Testis (tissue), 5 donors: ENCODE measurements around the gene PRRG3. TPM values are rescaled to one million over a fixed set of nuclear protein-coding genes. Genes with fewer than 3 reads are reported as not detected.

ENCODE experiments used
- DNase-seq: peaks from one replicate; pipeline ENCODE4 v3.0.0-alpha.2; 2019
- H3K27ac ChIP-seq, 2 donors: fragments of 200-600 bp; sonication (generic); one replicate each; pipeline ENCODE4 v1.5.1; 2019
- H3K27me3 ChIP-seq: fragments of 200-600 bp; sonication (generic); one replicate; pipeline ENCODE4 v1.5.1; 2019
- H3K36me3 ChIP-seq: fragments of 200-600 bp; sonication (generic); one replicate; pipeline ENCODE4 v1.5.1; 2017; ENCODE audit warnings: low read depth; ENCODE audit errors: missing control alignments
- H3K4me1 ChIP-seq: fragments of 200-600 bp; sonication (generic); one replicate; pipeline ENCODE4 v1.5.1; 2019
- H3K4me3 ChIP-seq, 2 donors: fragments of 200-600 bp; sonication (generic); one replicate each; pipeline ENCODE4 v1.5.1; 2017 to 2019
- H3K9me3 ChIP-seq: fragments of 200-600 bp; sonication (generic); one replicate; pipeline ENCODE4 v1.5.1; 2017
- POLR2A ChIP-seq: fragments of 450-650 bp; IDR thresholded peaks from one replicate; pipeline ENCODE4 v1.6.1; 2017; ENCODE audit warnings: antibody characterized with exemption, mild to moderate bottlenecking, moderate library complexity
- WGBS, 2 donors: methylation state at CpG; one replicate each; pipeline ENCODE4 v1.1.5; 2018; 5-methylcytosine and 5-hydroxymethylcytosine counted together
- intact Hi-C: fragments of 100-400 bp; cut with DNase I; formaldehyde crosslinking; loops from one replicate; pipeline ENCODE4 v1.15.1; 2023; ENCODE audit warnings: low total_unique reads
- long read RNA-seq, 2 donors: transcript quantifications; one replicate each; lab custom pipeline, GENCODE V29; 2026
- polyA plus RNA-seq: library from polyadenylated mRNA; stranded (reverse); fragments of 350-450 nt; fragmentation: Illumina TruSeq; extraction: RNeasy Lipid Tissue Mini Kit (QIAGEN cat#74804); gene quantifications from one replicate; pipeline ENCODE4 v1.2.3, GENCODE V29; 2014; ENCODE audit warnings: low read depth, low replicate concordance; ENCODE audit not compliant: insufficient read depth
- total RNA-seq, 2 donors: library from RNA; depleted of rRNA; stranded (reverse); fragments of >200 nt; gene quantifications; one replicate each; pipeline ENCODE4 v1.2.3, GENCODE V29; 2016
- TF ChIP-seq, protein P1 (sequence below), 3 experiments: fragments of 450-650 bp in 2 of 3; fragments of 200-600 bp in 1 of 3; sonication (generic) in 1 of 3; IDR thresholded peaks; one replicate each; pipeline ENCODE4 v1.5.1; 2016 to 2019; ENCODE audit warnings: antibody characterized with exemption in 3 of 3, mild to moderate bottlenecking in 2 of 3, moderate library complexity in 1 of 3

The PRRG3 gene
- total RNA-seq, result 1 to 10 TPM in 1 of 2 donors, under 1 TPM in 1; 0.94 to 1.7 TPM
- 2.2 TPM for polyA plus RNA-seq
- long read RNA-seq, donor 1, result 0 reads
- long read RNA-seq, donor 2, result 0 reads

DNA sequence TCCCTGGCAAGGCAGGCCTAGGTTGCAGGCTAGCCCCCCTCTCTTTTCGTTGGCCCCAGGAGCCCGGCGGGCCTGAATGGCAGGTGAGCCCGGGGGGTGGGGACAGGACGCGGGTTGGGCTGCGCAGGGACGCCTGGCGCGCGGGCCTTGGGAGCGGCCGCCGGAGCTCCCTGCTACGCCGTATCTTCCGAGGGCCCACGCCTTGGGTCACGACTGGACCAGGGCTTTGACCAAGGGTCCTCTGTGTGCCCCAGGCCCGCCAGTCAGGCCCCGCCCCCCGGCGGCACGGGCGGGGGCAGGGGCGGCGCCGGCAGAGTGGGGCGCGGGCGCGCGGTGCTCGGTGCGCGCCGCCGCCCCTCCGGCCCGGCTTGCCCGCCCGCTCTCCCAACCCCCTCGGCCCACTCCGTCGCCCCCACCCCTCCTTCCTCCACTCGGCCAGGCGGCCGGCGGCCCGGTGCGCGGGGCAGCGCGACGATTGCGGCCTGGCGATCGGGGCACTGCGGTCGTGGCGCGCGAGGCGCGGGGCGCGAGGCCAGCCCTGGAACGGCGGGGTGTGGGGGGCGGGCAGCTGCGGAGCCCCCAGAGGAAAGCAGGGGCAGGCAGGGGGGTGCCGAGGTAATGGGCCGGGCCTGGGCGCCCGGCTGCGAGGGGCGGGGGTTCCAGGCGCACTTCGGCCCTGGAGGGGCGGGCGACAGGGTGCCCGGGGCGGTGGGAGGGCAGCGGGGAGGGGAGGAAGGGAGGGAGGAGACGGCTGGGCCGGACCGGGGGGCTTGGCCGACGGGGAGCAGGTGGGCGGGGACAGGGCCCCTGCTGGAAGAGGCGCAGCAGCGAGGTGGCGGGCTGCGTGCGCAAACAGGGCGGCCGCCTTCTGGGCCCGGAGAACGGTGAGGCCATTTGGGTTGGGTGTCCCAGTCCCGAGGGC is at the start of gene PRRG3:
PRRG3 (plus strand) TSS at position 798 of the 922 bp plus-strand sequence. CDS start 3,357 bp downstream, outside the sequence.
- DNase-seq, result no peak
- intact Hi-C loops, result no loop called here
- H3K4me3 ChIP-seq, result peak within 1 kb of the TSS in 1 of 2 donors; percentile 9

DNA sequence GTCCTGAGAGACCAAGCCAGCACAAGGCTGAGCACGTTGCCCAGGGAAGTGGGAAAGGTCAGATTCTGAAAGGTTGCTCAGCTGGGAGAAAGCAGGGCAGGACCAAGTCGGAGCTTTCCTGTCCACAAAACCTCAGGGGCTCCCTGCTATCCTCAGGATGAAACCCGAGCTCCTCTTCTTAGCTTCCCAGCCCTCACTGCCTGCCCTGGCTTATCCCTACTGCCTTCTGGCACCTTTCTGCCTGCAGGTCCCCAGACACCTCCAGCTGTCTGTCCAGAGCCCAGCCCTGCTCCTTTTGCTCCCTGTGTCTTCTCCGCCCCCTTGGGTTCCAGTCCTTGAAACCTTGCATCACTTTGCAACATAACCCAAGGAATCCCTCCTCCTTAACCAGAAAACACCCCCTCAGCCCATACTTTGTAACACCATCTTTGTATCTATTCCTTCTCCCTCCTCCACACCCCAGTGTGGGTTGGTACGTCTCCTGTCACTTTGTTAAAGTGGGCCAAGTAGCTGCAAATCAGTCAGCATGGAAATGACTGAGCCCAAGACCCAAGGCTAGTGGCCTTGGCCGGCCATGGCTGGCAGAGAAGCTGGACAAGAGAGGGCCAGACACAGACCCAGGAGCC is 20.0 kb upstream of the PRRG3 start:
- Histone ChIP-seq H3K27ac (no peak overlapping the region), H3K9me3 (no peaks in the 10 kb centered on the region), H3K4me1 (no peaks in the 10 kb centered on the region), H3K36me3 (no peaks in the 10 kb centered on the region), H3K4me3 (no peak overlapping the region), H3K27me3 (no peaks in the 10 kb centered on the region)
- intact Hi-C loops, result no loop called here
- DNase-seq, result peak; percentile 66
- WGBS, 2 donors, result 46 to 54% methylated on average over 4 to 5 of the region's 6 CpGs
- TF ChIP-seq, protein P1, sequence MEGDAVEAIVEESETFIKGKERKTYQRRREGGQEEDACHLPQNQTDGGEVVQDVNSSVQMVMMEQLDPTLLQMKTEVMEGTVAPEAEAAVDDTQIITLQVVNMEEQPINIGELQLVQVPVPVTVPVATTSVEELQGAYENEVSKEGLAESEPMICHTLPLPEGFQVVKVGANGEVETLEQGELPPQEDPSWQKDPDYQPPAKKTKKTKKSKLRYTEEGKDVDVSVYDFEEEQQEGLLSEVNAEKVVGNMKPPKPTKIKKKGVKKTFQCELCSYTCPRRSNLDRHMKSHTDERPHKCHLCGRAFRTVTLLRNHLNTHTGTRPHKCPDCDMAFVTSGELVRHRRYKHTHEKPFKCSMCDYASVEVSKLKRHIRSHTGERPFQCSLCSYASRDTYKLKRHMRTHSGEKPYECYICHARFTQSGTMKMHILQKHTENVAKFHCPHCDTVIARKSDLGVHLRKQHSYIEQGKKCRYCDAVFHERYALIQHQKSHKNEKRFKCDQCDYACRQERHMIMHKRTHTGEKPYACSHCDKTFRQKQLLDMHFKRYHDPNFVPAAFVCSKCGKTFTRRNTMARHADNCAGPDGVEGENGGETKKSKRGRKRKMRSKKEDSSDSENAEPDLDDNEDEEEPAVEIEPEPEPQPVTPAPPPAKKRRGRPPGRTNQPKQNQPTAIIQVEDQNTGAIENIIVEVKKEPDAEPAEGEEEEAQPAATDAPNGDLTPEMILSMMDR (IDR thresholded peaks at IDR 0.05), result no peak
- no peak for TF ChIP-seq POLR2A

More for the DNA sequence above, at the start of gene PRRG3:
- Histone ChIP-seq H3K27me3 (no peaks in the 10 kb centered on the region), H3K27ac (no peak within 1 kb of the TSS), H3K36me3 (no peaks in the 10 kb centered on the region), H3K9me3 (no peaks in the 10 kb centered on the region), H3K4me1 (no peaks in the 10 kb centered on the region)
- WGBS, 2 donors, result 8% methylated on average over 16 of the region's 100 CpGs; no CpG with 5 or more reads in 1 of the 2 donors
- no peak for TF ChIP-seq POLR2A
- TF ChIP-seq, protein P1 (IDR thresholded peaks at IDR 0.05), result no peak

DNA sequence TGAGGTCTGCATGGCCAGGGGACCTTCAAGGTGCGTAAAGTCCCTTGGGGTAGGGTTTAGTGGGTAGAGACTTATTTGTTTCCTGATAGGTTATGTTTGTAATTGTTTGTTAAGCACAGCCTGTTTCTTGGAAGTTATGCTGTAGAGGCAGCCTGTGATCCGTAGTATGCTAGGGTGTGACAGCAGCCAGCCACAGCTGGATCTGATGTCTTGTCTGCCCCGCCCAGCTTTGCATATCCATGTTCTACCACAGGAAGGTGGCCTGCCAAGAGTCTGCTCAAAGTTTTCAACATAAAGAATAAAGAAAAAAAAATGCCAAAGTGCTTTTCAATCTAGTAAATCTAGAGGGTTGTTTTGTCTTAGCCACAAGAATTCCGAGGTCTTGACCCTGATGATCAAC is 19.1 kb upstream of the PRRG3 start:
- no peaks in the 10 kb centered on the region for H3K27me3 ChIP-seq
- no peaks in the 10 kb centered on the region for H3K9me3 ChIP-seq
- no peaks in the 10 kb centered on the region for H3K36me3 ChIP-seq
- DNase-seq, result no peak
- H3K4me3 ChIP-seq, result no peak overlapping the region
- intact Hi-C loops, result no loop called here
- no peak for TF ChIP-seq POLR2A
- TF ChIP-seq, protein P1 (IDR thresholded peaks at IDR 0.05), result no peak
- no peaks in the 10 kb centered on the region for H3K4me1 ChIP-seq
- 77 to 83% methylated on average over 3 to 4 of the region's 4 CpGs for WGBS, 2 donors
- no peak overlapping the region for H3K27ac ChIP-seq

DNA sequence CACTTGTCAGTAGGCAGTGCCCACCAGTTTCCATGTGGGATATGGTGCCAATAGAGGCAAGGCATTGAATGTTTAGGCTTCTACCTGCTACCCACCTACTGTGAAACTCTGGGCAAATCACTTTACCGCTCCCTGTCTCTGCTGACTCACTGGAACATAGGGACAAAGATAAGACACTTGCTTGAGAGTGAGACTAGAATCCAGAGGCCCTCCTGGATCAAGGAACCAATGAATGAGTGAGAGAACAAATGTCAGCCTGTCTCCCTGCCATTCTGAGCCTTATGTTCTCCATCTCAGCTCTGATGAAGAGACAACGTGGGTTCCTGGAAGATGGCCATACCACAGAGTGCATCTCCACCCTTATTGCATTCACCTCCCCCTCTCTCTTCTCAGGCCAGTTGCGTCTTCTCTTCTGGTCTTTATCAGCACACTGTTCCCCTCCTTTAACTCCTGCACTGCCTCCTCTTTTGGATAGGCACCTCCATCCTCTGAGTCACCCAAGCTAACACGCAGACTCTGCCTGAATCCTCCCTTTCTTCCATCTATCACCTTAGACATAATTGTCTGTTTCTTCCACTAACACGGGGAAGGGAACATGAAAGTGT is 15.4 kb upstream of the PRRG3 start:
- no peaks in the 10 kb centered on the region for H3K9me3 ChIP-seq
- TF ChIP-seq, protein P1 (IDR thresholded peaks at IDR 0.05), result no peak
- TF ChIP-seq POLR2A, result no peak
- DNase-seq, result no peak
- H3K27ac ChIP-seq, result no peak overlapping the region
- 59% methylated on average over 5 of the region's 5 CpGs for WGBS, 2 donors
- no peaks in the 10 kb centered on the region for H3K4me1 ChIP-seq
- H3K36me3 ChIP-seq, result no peaks in the 10 kb centered on the region
- no peaks in the 10 kb centered on the region for H3K27me3 ChIP-seq
- H3K4me3 ChIP-seq, result no peak overlapping the region
- intact Hi-C loops, result no loop called here
